HepG2 (cell line): ENCODE results near the gene IQCK. TPM values are rescaled to one million over a fixed set of nuclear protein-coding genes. Genes with fewer than 3 reads are reported as not detected.
A peak's percentile ranks its signal among the peaks of the same experiment; 100 is the strongest.

ENCODE experiments used
- ATAC-seq: fragments of 200-7000 bp; cut with Tn5 transposase; 3 replicates; pipeline ENCODE4 v1.9.1; 2020; ENCODE audit warnings: mild to moderate bottlenecking, moderate library complexity
- BruUV-seq: library from RNA; stranded (reverse); fragments of 400-500 nt; replicated peaks from 2 replicates; lab custom pipeline; 2021; lab: Mats Ljungman, UMichigan
- CTCF ChIA-PET: fragments of 300-600 bp; formaldehyde crosslinking; extraction: SDS; loops from one replicate; lab custom pipeline; 2021; ENCODE audit warnings: low total read pairs, inconsistent platforms, low intra/inter-chr PET ratio; lab: Yijun Ruan, JAX
- POLR2A ChIA-PET: fragments of 350-600 bp; sonication (Branson Sonifier 250); formaldehyde crosslinking; loops from one replicate; lab custom pipeline; 2020; ENCODE audit warnings: antibody characterized with exemption, inconsistent platforms; lab: Yijun Ruan, JAX
- DNase-seq: peaks from one replicate; pipeline ENCODE4 v3.0.0-alpha.2; 2015; ENCODE audit warnings: low spot score
- FAIRE-seq: peaks from 3 replicates; lab custom pipeline; 2011; peaks lifted over from hg19 to GRCh38; lab: Jason Lieb, UNC
- H2AFZ ChIP-seq: one replicate; pipeline ENCODE4 v1.6.1; 2011; ENCODE audit warnings: low read length, inconsistent platforms
- H3K27ac ChIP-seq: fragments of 300-600 bp; 3 replicates; pipeline ENCODE4 v1.8.0; 2011; ENCODE audit warnings: mixed run types, mild to moderate bottlenecking, mixed read lengths, low read length, inconsistent platforms; ENCODE audit not compliant: insufficient read depth; ENCODE audit errors: extremely low read length
- H3K27me3 ChIP-seq, 2 experiments: fragments of 200-600 bp in 1 of 2; 2 replicates in 1 of 2; 3 replicates in 1 of 2; pipeline versions ENCODE4 v1.6.0 to v1.8.0; 2011; ENCODE audit warnings: low read length in 2 of 2, mild to moderate bottlenecking in 2 of 2, moderate library complexity in 2 of 2, inconsistent platforms in 1 of 2; ENCODE audit not compliant: insufficient read depth in 2 of 2, control insufficient read depth in 1 of 2
- H3K36me3 ChIP-seq, 2 experiments: fragments of 200-600 bp in 1 of 2; replicated peaks in 1 of 2; 2 replicates in 1 of 2; 3 replicates in 1 of 2; pipeline versions ENCODE4 v1.5.1 to v1.8.0; 2011; ENCODE audit warnings: low read length in 2 of 2, inconsistent platforms in 1 of 2; ENCODE audit not compliant: insufficient read depth in 2 of 2, control insufficient read depth in 1 of 2
- H3K4me1 ChIP-seq: 2 replicates; pipeline ENCODE4 v1.5.1; 2012; ENCODE audit warnings: low read length, inconsistent platforms; ENCODE audit not compliant: insufficient read depth
- H3K4me2 ChIP-seq: 2 replicates; pipeline ENCODE4 v1.6.0; 2011; ENCODE audit warnings: low read depth, low read length, inconsistent platforms
- H3K4me3 ChIP-seq, 3 experiments: fragments of 200-600 bp in 1 of 3; sonication (generic), shearing (Covaris generic) in 1 of 3; replicated peaks in 1 of 3; 2 replicates each; pipeline ENCODE4 v1.5.1; 2011 to 2016; ENCODE audit warnings: low read length in 3 of 3, inconsistent platforms in 2 of 3, low read depth in 2 of 3, mild to moderate bottlenecking in 2 of 3, control low read depth in 1 of 3, mixed read lengths in 1 of 3; ENCODE audit not compliant: insufficient read depth in 1 of 3
- H3K79me2 ChIP-seq: one replicate; pipeline ENCODE4 v1.6.1; 2011; ENCODE audit warnings: low read length, inconsistent platforms; ENCODE audit not compliant: insufficient read depth
- H3K9ac ChIP-seq: 2 replicates; pipeline ENCODE4 v1.6.0; 2011; ENCODE audit warnings: mild to moderate bottlenecking, low read depth, low read length, inconsistent platforms; ENCODE audit not compliant: insufficient read depth
- H3K9me3 ChIP-seq: 2 replicates; pipeline ENCODE4 v1.5.1; 2012; ENCODE audit warnings: mild to moderate bottlenecking, low read length
- H4K20me1 ChIP-seq: 2 replicates; pipeline ENCODE4 v1.6.0; 2011; ENCODE audit warnings: inconsistent platforms, mild to moderate bottlenecking, low read length, moderate library complexity; ENCODE audit not compliant: insufficient read depth
- ARNT ChIP-seq: fragments of 450-650 bp; IDR thresholded peaks from 2 replicates; pipeline ENCODE4 v1.6.1; 2017
- ATF7 ChIP-seq, 2 experiments: fragments of 450-650 bp in 1 of 2; sonication (generic) in 1 of 2; formaldehyde crosslinking in 1 of 2; IDR thresholded peaks; 2 replicates each; pipeline versions ENCODE4 v1.4.0 to v1.6.1; 2016 to 2020; ENCODE audit warnings: antibody characterized with exemption in 1 of 2, mild to moderate bottlenecking in 1 of 2, missing genetic modification reagents in 1 of 2
- BRCA1 ChIP-seq: sonication (generic); formaldehyde crosslinking; IDR thresholded peaks from 2 replicates; pipeline ENCODE4 v1.4.0; 2020; ENCODE audit warnings: missing genetic modification reagents
- GZF1 ChIP-seq: sonication (generic); formaldehyde crosslinking; IDR thresholded peaks from 2 replicates; pipeline ENCODE4 v1.5.1; 2020; ENCODE audit warnings: mild to moderate bottlenecking, missing genetic modification reagents
- HHEX ChIP-seq: IDR thresholded peaks from 2 replicates; pipeline ENCODE4 v1.6.1; 2016; ENCODE audit warnings: control low read depth
- ISX ChIP-seq: sonication (generic); formaldehyde crosslinking; conservative IDR thresholded peaks from 2 replicates; pipeline ENCODE4 v1.5.0; 2020; ENCODE audit warnings: missing genetic modification reagents
- KDM6A ChIP-seq: IDR thresholded peaks from 2 replicates; pipeline ENCODE4 v1.6.1; 2016; ENCODE audit warnings: low read depth
- MIER2 ChIP-seq: IDR thresholded peaks from 2 replicates; pipeline ENCODE4 v1.6.1; 2016; ENCODE audit warnings: missing biosample characterization, missing genetic modification reagents
- RBAK ChIP-seq: sonication (generic); formaldehyde crosslinking; IDR thresholded peaks from 2 replicates; pipeline ENCODE4 v1.5.1; 2020; ENCODE audit warnings: mild to moderate bottlenecking, missing genetic modification reagents
- SMYD3 ChIP-seq: sonication (generic); formaldehyde crosslinking; IDR thresholded peaks from 2 replicates; pipeline ENCODE4 v1.8.1; 2023; ENCODE audit warnings: mild to moderate bottlenecking, missing genetic modification reagents
- ZFYVE20 ChIP-seq: sonication (generic); formaldehyde crosslinking; IDR thresholded peaks from 2 replicates; pipeline ENCODE4 v1.8.0; 2023; ENCODE audit warnings: low read depth, mild to moderate bottlenecking, moderate library complexity, missing genetic modification reagents, borderline replicate concordance
- WGBS: methylation state at CpG from one replicate; pipeline ENCODE4 v1.1.6; 2017; ENCODE audit warnings: low lambda C conversion rate; 5-methylcytosine and 5-hydroxymethylcytosine counted together
- in situ Hi-C: cut with HindIII; loops from 2 replicates; pipeline ENCODE4 v1.10.0; 2017; ENCODE audit warnings: low pct_unique_long_range_greater_than_20kb; ENCODE audit not compliant: extremely low pct_ligation_motif_present
- intact Hi-C: fragments of 100-400 bp; cut with micrococcal nuclease; formaldehyde crosslinking; loops from one replicate; pipeline ENCODE4 v1.10.0; 2022; ENCODE audit not compliant: unreplicated experiment
- polyA plus RNA-seq, 8 experiments: library from polyadenylated mRNA; depleted of rRNA in 3 of 8; stranded (reverse) in 7 of 8; unstranded in 1 of 8; fragments of >200 nt; fragmentation: Illumina TruSeq in 4 of 8; extraction: Trizol in 4 of 8; gene quantifications; 2 replicates each; pipeline versions ENCODE4 v1.2.1 to v1.2.3, GENCODE V29; 2011 to 2016; ENCODE audit warnings: low read depth in 4 of 8, missing spikeins in 1 of 8, mixed read lengths in 1 of 8; ENCODE audit not compliant: insufficient read depth in 1 of 8
- total RNA-seq, 5 experiments: library from RNA; depleted of rRNA; stranded (reverse); fragments of >200 nt; fragmentation: Illumina TruSeq; extraction: Trizol; gene quantifications; 2 replicates each; pipeline ENCODE4 v1.2.3, GENCODE V29; 2016; ENCODE audit warnings: low read depth in 1 of 5
- TF ChIP-seq, protein P1 (sequence below): sonication (generic); formaldehyde crosslinking; IDR thresholded peaks from 2 replicates; pipeline ENCODE4 v1.4.0; 2020; ENCODE audit warnings: mild to moderate bottlenecking, missing genetic modification reagents

Gene IQCK
- total and polyA plus RNA-seq, 2 of the 13 experiments (the other 11 are each of a cell fraction or from before 2014, with no cell fraction given) = 5.1 to 7.3 TPM

DNA sequence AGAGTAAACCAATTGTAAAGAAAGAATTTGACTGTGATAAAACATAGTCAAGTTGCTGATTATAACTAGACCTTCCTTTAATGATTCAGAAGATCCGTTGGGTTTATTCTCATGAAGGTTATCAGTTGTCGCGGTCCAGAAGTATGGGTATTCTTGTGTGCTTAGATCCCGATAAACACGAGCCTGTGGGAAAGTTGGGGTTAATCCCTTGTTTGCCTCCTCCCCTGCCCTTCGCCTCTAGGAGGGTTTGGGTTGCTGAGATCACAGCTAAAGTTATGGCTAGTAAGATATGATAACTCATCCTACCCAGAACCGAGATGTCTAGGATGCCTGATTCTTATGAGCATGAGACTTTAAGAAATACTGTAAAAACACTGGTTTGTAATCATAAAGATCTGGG, 99.8 kb downstream of the IQCK start:
- 0 out of 2 replicates have a peak, but pooled peaks cover 5% of the 10 kb centered on the region for H3K4me1 ChIP-seq
- no peak for ATAC-seq
- H3K79me2 ChIP-seq = no peaks in the 10 kb centered on the region
- BruUV-seq = no TSS peak
- H3K9ac ChIP-seq = no peak overlapping the region
- H3K9me3 ChIP-seq = peaks cover 4% of the 10 kb centered on the region
- H3K4me2 ChIP-seq = no peak overlapping the region
- no peaks in the 10 kb centered on the region for H4K20me1 ChIP-seq
- intact Hi-C loops = no loop called here
- no peaks in the 10 kb centered on the region for H3K27me3 ChIP-seq
- POLR2A ChIA-PET = no interaction called here
- FAIRE-seq = peak; percentile 37
- TF ChIP-seq ZFYVE20 (CRISPR knock-in tag) = no peak
- TF ChIP-seq, protein P1, sequence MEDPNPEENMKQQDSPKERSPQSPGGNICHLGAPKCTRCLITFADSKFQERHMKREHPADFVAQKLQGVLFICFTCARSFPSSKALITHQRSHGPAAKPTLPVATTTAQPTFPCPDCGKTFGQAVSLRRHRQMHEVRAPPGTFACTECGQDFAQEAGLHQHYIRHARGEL = no peak
- TF ChIP-seq BRCA1 = no peak
- TF ChIP-seq KDM6A = no peak
- TF ChIP-seq ATF7 (IDR thresholded peaks at IDR 0.05) = no peak
- no peak for TF ChIP-seq ATF7 (CRISPR knock-in tag; IDR thresholded peaks at IDR 0.05)
- TF ChIP-seq ARNT = no peak
- TF ChIP-seq ISX (CRISPR knock-in tag) = no peak
- TF ChIP-seq GZF1 (CRISPR knock-in tag) = no peak
- TF ChIP-seq HHEX (CRISPR knock-in tag) = no peak
- TF ChIP-seq RBAK (CRISPR knock-in tag) = no peak
- no peak for TF ChIP-seq SMYD3
- no peak for TF ChIP-seq MIER2 (CRISPR knock-in tag)
- no peak overlapping the region for H3K4me3 ChIP-seq
- CTCF ChIA-PET = no interaction called here
- no peak overlapping the region for H3K27ac ChIP-seq
- H2AFZ ChIP-seq = no peak overlapping the region
- no peak for DNase-seq
- no peaks in the 10 kb centered on the region for H3K36me3 ChIP-seq
- in situ Hi-C loops = no loop called here
- 65% methylated on average over 7 of the region's 7 CpGs for WGBS
